Sigmoid colon (tissue), 7 donors: Measurements from ENCODE around the gene PAK6. TPM values are rescaled to one million over a fixed set of nuclear protein-coding genes. Genes with fewer than 3 reads are reported as not detected.

ENCODE experiments used
- DNase-seq: peaks from one replicate; pipeline ENCODE4 v3.0.0-alpha.2; 2019
- H3K27ac ChIP-seq, 4 donors: fragments of 200-600 bp; sonication (generic); one replicate each; pipeline ENCODE4 v1.5.1; 2016 to 2019; ENCODE audit warnings: mild to moderate bottlenecking in 1 of 4
- H3K27me3 ChIP-seq, 3 donors: fragments of 200-600 bp; sonication (generic); one replicate each; pipeline ENCODE4 v1.5.1; 2019; ENCODE audit warnings: mild to moderate bottlenecking in 1 of 3
- H3K36me3 ChIP-seq, 4 donors: fragments of 200-600 bp; sonication (generic); one replicate each; pipeline ENCODE4 v1.5.1; 2016 to 2019
- H3K4me1 ChIP-seq, 4 donors: fragments of 200-600 bp; sonication (generic); one replicate each; pipeline ENCODE4 v1.5.1; 2017 to 2019
- H3K4me3 ChIP-seq, 4 donors: fragments of 200-600 bp; sonication (generic); one replicate each; pipeline ENCODE4 v1.5.1; 2017 to 2019; ENCODE audit warnings: mild to moderate bottlenecking in 2 of 4, moderate library complexity in 1 of 4
- H3K9me3 ChIP-seq, 4 donors: fragments of 200-600 bp in 3 of 4; sonication (generic) in 3 of 4; one replicate each; pipeline versions ENCODE4 v1.5.1 to v1.6.1; 2013 to 2019
- CTCF ChIP-seq, 4 experiments: fragments of 450-650 bp in 3 of 4; fragments of 200-600 bp in 1 of 4; IDR thresholded peaks; one replicate each; pipeline ENCODE4 v1.5.1; 2016 to 2019; ENCODE audit warnings: antibody characterized with exemption in 4 of 4, mild to moderate bottlenecking in 3 of 4, moderate library complexity in 2 of 4
- EP300 ChIP-seq, 4 donors: sonication (generic); formaldehyde crosslinking; IDR thresholded peaks; one replicate each; pipeline ENCODE4 v1.6.1; 2017; ENCODE audit warnings: antibody characterized with exemption in 4 of 4
- POLR2A ChIP-seq, 2 donors: fragments of 450-650 bp; IDR thresholded peaks; one replicate each; pipeline ENCODE4 v1.6.1; 2016; ENCODE audit warnings: antibody characterized with exemption in 2 of 2, mild to moderate bottlenecking in 2 of 2, moderate library complexity in 2 of 2
- POLR2AphosphoS5 ChIP-seq, 4 donors: sonication (generic); formaldehyde crosslinking; IDR thresholded peaks; one replicate each; pipeline ENCODE4 v1.6.1; 2017; ENCODE audit warnings: antibody characterized with exemption in 4 of 4
- WGBS, 2 donors: extraction: QIAGEN DNeasy Blood & Tissue Kit; methylation state at CpG; one replicate each; pipeline ENCODE4 v1.1.7; 2013; 5-methylcytosine and 5-hydroxymethylcytosine counted together
- intact Hi-C: fragments of 100-400 bp; cut with DNase I; formaldehyde crosslinking; loops from one replicate; pipeline ENCODE4 v1.15.1; 2023
- polyA plus RNA-seq, 3 donors: library from polyadenylated mRNA; stranded (reverse); fragments of 200-250 nt; gene quantifications; one replicate each; pipeline ENCODE4 v1.2.3, GENCODE V29; 2013
- total RNA-seq, 4 donors: library from RNA; depleted of rRNA; stranded (reverse); fragments of >200 nt; gene quantifications; one replicate each; pipeline ENCODE4 v1.1.0, GENCODE V29; 2016
- donor health status: healthy with polysubstance abuse.
- donor health status: Bipolar disorder and iron deficiency.
- donor health status: healthy.

PAK6 gene
- total and polyA plus RNA-seq, 7 donors, result 0.33 to 3.0 (median 1.4) TPM

GRCh38 chr15:40286794-40287193 is 47.9 kb downstream of the PAK6 start:
- DNase-seq, result no peak
- Histone ChIP-seq H3K36me3 (no peaks in the 10 kb centered on the region), H3K27ac (no peak overlapping the region), H3K9me3 (no peaks in the 10 kb centered on the region), H3K4me1 (peaks cover 0 to 49% (median 42%) of the 10 kb centered on the region in 4 donors), H3K4me3 (no peak overlapping the region), H3K27me3 (peaks cover 14 to 23% (median 16%) of the 10 kb centered on the region in 3 donors)
- intact Hi-C loops, result no loop called here
- WGBS, 2 donors, result 82% methylated on average over 7 of the region's 7 CpGs
- no peak for TF ChIP-seq EP300 (IDR thresholded peaks at IDR 0.05)
- no peak for TF ChIP-seq POLR2A (IDR thresholded peaks at IDR 0.05)
- no peak for TF ChIP-seq CTCF (IDR thresholded peaks at IDR 0.05)
- no peak for TF ChIP-seq POLR2AphosphoS5 (IDR thresholded peaks at IDR 0.05)

GRCh38 chr15:40287505-40287904 is 48.6 kb downstream of the PAK6 start:
- H3K36me3 ChIP-seq, result no peaks in the 10 kb centered on the region
- TF ChIP-seq POLR2A (IDR thresholded peaks at IDR 0.05) (no peak), CTCF (IDR thresholded peaks at IDR 0.05) (no peak), POLR2AphosphoS5 (IDR thresholded peaks at IDR 0.05) (no peak), EP300 (IDR thresholded peaks at IDR 0.05) (no peak)
- H3K27ac ChIP-seq, result no peak overlapping the region
- WGBS, 2 donors, result 88% methylated on average over 3 of the region's 3 CpGs
- peaks cover 0 to 43% (median 35%) of the 10 kb centered on the region in 4 donors for H3K4me1 ChIP-seq
- peaks cover 9 to 16% (median 10%) of the 10 kb centered on the region in 3 donors for H3K27me3 ChIP-seq
- intact Hi-C loops, result no loop called here
- no peak overlapping the region for H3K4me3 ChIP-seq
- DNase-seq, result no peak
- H3K9me3 ChIP-seq, result no peaks in the 10 kb centered on the region

GRCh38 chr15:40287968-40288367 is 49.1 kb downstream of the PAK6 start:
- 38 to 73% methylated on average over 4 of the region's 4 CpGs for WGBS, 2 donors
- Histone ChIP-seq H3K27me3 (peaks cover 4 to 12% (median 6%) of the 10 kb centered on the region in 3 donors), H3K27ac (no peak overlapping the region), H3K36me3 (no peaks in the 10 kb centered on the region), H3K4me3 (no peak overlapping the region), H3K9me3 (no peaks in the 10 kb centered on the region), H3K4me1 (peaks cover 0 to 38% (median 30%) of the 10 kb centered on the region in 4 donors)
- no peak for DNase-seq
- intact Hi-C loops, result no loop called here
- TF ChIP-seq POLR2A (IDR thresholded peaks at IDR 0.05) (no peak), EP300 (IDR thresholded peaks at IDR 0.05) (no peak), POLR2AphosphoS5 (IDR thresholded peaks at IDR 0.05) (no peak), CTCF (IDR thresholded peaks at IDR 0.05) (no peak)

GRCh38 chr15:40289140-40289775 is 50.4 kb downstream of the PAK6 start:
- 19 to 66% methylated on average over 6 of the region's 6 CpGs for WGBS, 2 donors
- Histone ChIP-seq H3K9me3 (no peaks in the 10 kb centered on the region), H3K4me1 (peaks cover 0 to 33% (median 25%) of the 10 kb centered on the region in 4 donors), H3K4me3 (no peak overlapping the region), H3K27me3 (peaks cover 0 to 2% (median 0%) of the 10 kb centered on the region in 3 donors), H3K36me3 (no peaks in the 10 kb centered on the region), H3K27ac (no peak overlapping the region)
- TF ChIP-seq EP300 (IDR thresholded peaks at IDR 0.05), result no peak
- no peak for TF ChIP-seq CTCF (IDR thresholded peaks at IDR 0.05)
- TF ChIP-seq POLR2A (IDR thresholded peaks at IDR 0.05), result no peak
- TF ChIP-seq POLR2AphosphoS5 (IDR thresholded peaks at IDR 0.05), result no peak
- no peak for DNase-seq
- intact Hi-C loops, result no loop called here

- TF ChIP-seq CTCF (IDR thresholded peaks at IDR 0.05) (no peak), POLR2AphosphoS5 (IDR thresholded peaks at IDR 0.05) (no peak), EP300 (IDR thresholded peaks at IDR 0.05) (no peak), POLR2A (IDR thresholded peaks at IDR 0.05) (no peak)
- DNase-seq, result no peak
- Histone ChIP-seq H3K27me3 (peaks cover 0 to 2% (median 0%) of the 10 kb centered on the region in 3 donors), H3K36me3 (no peaks in the 10 kb centered on the region), H3K9me3 (no peaks in the 10 kb centered on the region), H3K4me3 (peak overlapping the region in 2 of 4 donors; percentile 40 to 46), H3K4me1 (peaks cover 0 to 27% (median 20%) of the 10 kb centered on the region in 4 donors), H3K27ac (no peak overlapping the region)
- intact Hi-C loops, result no loop called here
- 69 to 73% methylated on average over 12 of the region's 12 CpGs for WGBS, 2 donors
Measured at GRCh38 chr15:40290545-40290917, 51.7 kb downstream of the PAK6 start.
